ENCODE results near the gene DDX47. TPM values are rescaled to one million over a fixed set of nuclear protein-coding genes. Genes with fewer than 3 reads are reported as not detected.
A peak's percentile ranks its signal among the peaks of the same experiment; 100 is the strongest.
"Not testable (repeated sequence)": the region's sequence is repeated elsewhere in the genome, so short reads cannot be mapped to it uniquely, and the experiment has no call there.

DDX47 gene
- total and polyA plus RNA-seq, 2 of the 4 experiments (the other 2 are of a cell fraction): 77.8 to 89.5 TPM

- H3K9me1 ChIP-seq (ENCODE audit: insufficient read depth, low read length): peaks cover 13% of the 10 kb centered on the region; the same call in 1 of the 2 replicates
- dilution Hi-C loops (cut with HindIII; ENCODE audit: low sequenced_read_pairs, unreplicated experiment); ATAC-seq (ENCODE audit: low read depth); in situ Hi-C loops (cut with MboI; ENCODE audit: low sequenced_read_pairs); H2BK15ac ChIP-seq (ENCODE audit: low read depth, low read length); POLR2A ChIA-PET (ENCODE audit: unreplicated experiment); H3K4ac ChIP-seq (ENCODE audit: low read depth, low read length); DNase-seq; H2BK20ac ChIP-seq (ENCODE audit: low read depth, low read length); H2BK120ac ChIP-seq (ENCODE audit: low read depth, low read length); H3K18ac ChIP-seq (ENCODE audit: low read depth, low read length); H2AK5ac ChIP-seq (ENCODE audit: low read depth, low read length); H3K9me3 ChIP-seq (ENCODE audit: control insufficient read depth, insufficient read depth, low read length); H3K56ac ChIP-seq (ENCODE audit: extremely low read depth, insufficient read depth, low read length); H4K20me1 ChIP-seq (ENCODE audit: insufficient read depth, low read length); H3K9ac ChIP-seq (ENCODE audit: low read depth, low read length); H3K23ac ChIP-seq (ENCODE audit: low read depth, low read length); H4K5ac ChIP-seq (ENCODE audit: low read depth, low read length); H2BK5ac ChIP-seq (ENCODE audit: low read depth, low read length, poor library complexity, severe bottlenecking); H3K36me3 ChIP-seq (ENCODE audit: control insufficient read depth, insufficient read depth, low read length); H2AFZ ChIP-seq (replicated peaks; ENCODE audit: low read length, poor library complexity); H3K14ac ChIP-seq (replicated peaks; ENCODE audit: low read depth, low read length); H3K4me2 ChIP-seq (ENCODE audit: low read depth, low read length); H3K4me3 ChIP-seq (ENCODE audit: insufficient read depth, low read depth, low read length); H4K8ac ChIP-seq (ENCODE audit: low read depth in 2 of 2, low read length in 2 of 2); H2AK9ac ChIP-seq (replicated peaks; ENCODE audit: low read depth, low read length, poor library complexity); H3K79me1 ChIP-seq (ENCODE audit: low read depth in 1 of 2, low read length in 2 of 2); H3K27me3 ChIP-seq (ENCODE audit: control insufficient read depth, insufficient read depth, low read length); H3K27ac ChIP-seq (ENCODE audit: insufficient read depth, low read length); BruUV-seq (replicated peaks): not testable (repeated sequence)
- peaks cover 11% of the 10 kb centered on the region for H3K4me1 ChIP-seq (ENCODE audit: control insufficient read depth, insufficient read depth, low read length)
- no CpG with 5 or more reads among the region's 4 CpGs for WGBS, 2 experiments (ENCODE audit: extremely low coverage in 2 of 2, insufficient read length in 1 of 2)
- intact Hi-C loops (cut with micrococcal nuclease): loop anchor here (5.0 kb wide), 1 partner anchor 421 kb away; no protein-coding TSS in a partner anchor
- peak overlapping the region; percentile 4; the same call in 1 of the 2 replicates for H4K91ac ChIP-seq (ENCODE audit: insufficient read depth, low read depth, low read length)
- CTCF ChIA-PET: interaction anchor here (0.6 kb wide), 1 partner anchor 969 kb away, joined by 4 read pairs; no protein-coding TSS in a partner anchor
Measured at GRCh38 chr12:12801656-12802055, 11.5 kb upstream of the DDX47 start.
